GM12864 (cell line): Measurements from ENCODE around the gene PPM1G.

ENCODE experiments used
- DNase-seq: peaks from one replicate; pipeline ENCODE4 v3.0.0-alpha.2; 2011; ENCODE audit warnings: low read depth
- H3K4me3 ChIP-seq: 2 replicates; pipeline ENCODE4 v1.5.1; 2011; ENCODE audit warnings: mild to moderate bottlenecking, low read depth, low read length, control low read depth
- CTCF ChIP-seq: IDR thresholded peaks from 2 replicates; pipeline ENCODE4 v1.5.1; 2011; ENCODE audit warnings: low read depth, mild to moderate bottlenecking, moderate library complexity, low read length, control low read depth, inconsistent platforms; ENCODE audit errors: missing control alignments

The PPM1G gene

GRCh38 chr2:27412419-27413152 is 3.2 kb upstream of the PPM1G start:
- no peak overlapping the region for H3K4me3 ChIP-seq
- no peak for DNase-seq
- no peak for TF ChIP-seq CTCF

- no peak for TF ChIP-seq CTCF
- DNase-seq: no peak
- H3K4me3 ChIP-seq: peak overlapping the region; percentile 95
Observed at GRCh38 chr2:27408601-27409320, 630 bp downstream of the PPM1G start.

- DNase-seq: no peak
- TF ChIP-seq CTCF: peak; percentile 35
- peak overlapping the region; percentile 95 for H3K4me3 ChIP-seq
Observed at GRCh38 chr2:27407798-27408491, 1.4 kb downstream of the PPM1G start.

GRCh38 chr2:27400348-27401135 is 8.8 kb downstream of the PPM1G start:
- no peak for DNase-seq
- TF ChIP-seq CTCF: no peak

GRCh38 chr2:27398962-27399361 is 10.4 kb downstream of the PPM1G start:
- TF ChIP-seq CTCF: no peak
- no peak for DNase-seq
- H3K4me3 ChIP-seq: no peak overlapping the region

More at GRCh38 chr2:27400348-27401135, 8.8 kb downstream of the PPM1G start:
- no peak overlapping the region for H3K4me3 ChIP-seq

GRCh38 chr2:27393225-27393624 is 16.2 kb downstream of the PPM1G start:
- no peak overlapping the region for H3K4me3 ChIP-seq
- no peak for DNase-seq
- TF ChIP-seq CTCF: no peak
